Panc1 (cell line): ENCODE results near the gene DEXI.

Experiments used
- CTCF ChIP-seq: fragments of 450-650 bp; IDR thresholded peaks from 2 replicates; pipeline ENCODE4 v1.5.1; 2017; ENCODE audit warnings: mild to moderate bottlenecking
- TF ChIP-seq, protein P1 (sequence below), 2 experiments: IDR thresholded peaks; 2 replicates each; pipeline ENCODE4 v1.6.1; 2011 to 2012; ENCODE audit warnings: low read depth in 2 of 2, control low read depth in 1 of 2, low read length in 1 of 2, mild to moderate bottlenecking in 1 of 2, moderate library complexity in 1 of 2; ENCODE audit not compliant: insufficient read depth in 1 of 2

GRCh38 chr16:10964891-10965326 lies 22.6 kb upstream of the DEXI start:
- no peak for TF ChIP-seq CTCF
- TF ChIP-seq, protein P1, sequence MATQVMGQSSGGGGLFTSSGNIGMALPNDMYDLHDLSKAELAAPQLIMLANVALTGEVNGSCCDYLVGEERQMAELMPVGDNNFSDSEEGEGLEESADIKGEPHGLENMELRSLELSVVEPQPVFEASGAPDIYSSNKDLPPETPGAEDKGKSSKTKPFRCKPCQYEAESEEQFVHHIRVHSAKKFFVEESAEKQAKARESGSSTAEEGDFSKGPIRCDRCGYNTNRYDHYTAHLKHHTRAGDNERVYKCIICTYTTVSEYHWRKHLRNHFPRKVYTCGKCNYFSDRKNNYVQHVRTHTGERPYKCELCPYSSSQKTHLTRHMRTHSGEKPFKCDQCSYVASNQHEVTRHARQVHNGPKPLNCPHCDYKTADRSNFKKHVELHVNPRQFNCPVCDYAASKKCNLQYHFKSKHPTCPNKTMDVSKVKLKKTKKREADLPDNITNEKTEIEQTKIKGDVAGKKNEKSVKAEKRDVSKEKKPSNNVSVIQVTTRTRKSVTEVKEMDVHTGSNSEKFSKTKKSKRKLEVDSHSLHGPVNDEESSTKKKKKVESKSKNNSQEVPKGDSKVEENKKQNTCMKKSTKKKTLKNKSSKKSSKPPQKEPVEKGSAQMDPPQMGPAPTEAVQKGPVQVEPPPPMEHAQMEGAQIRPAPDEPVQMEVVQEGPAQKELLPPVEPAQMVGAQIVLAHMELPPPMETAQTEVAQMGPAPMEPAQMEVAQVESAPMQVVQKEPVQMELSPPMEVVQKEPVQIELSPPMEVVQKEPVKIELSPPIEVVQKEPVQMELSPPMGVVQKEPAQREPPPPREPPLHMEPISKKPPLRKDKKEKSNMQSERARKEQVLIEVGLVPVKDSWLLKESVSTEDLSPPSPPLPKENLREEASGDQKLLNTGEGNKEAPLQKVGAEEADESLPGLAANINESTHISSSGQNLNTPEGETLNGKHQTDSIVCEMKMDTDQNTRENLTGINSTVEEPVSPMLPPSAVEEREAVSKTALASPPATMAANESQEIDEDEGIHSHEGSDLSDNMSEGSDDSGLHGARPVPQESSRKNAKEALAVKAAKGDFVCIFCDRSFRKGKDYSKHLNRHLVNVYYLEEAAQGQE (IDR thresholded peaks at IDR 0.05; ENCODE audit: insufficient read depth in 1 of 2, low read depth in 2 of 2, low read length in 1 of 2) = no peak
